ENCODE measurements around the gene EFNB2.

DNA sequence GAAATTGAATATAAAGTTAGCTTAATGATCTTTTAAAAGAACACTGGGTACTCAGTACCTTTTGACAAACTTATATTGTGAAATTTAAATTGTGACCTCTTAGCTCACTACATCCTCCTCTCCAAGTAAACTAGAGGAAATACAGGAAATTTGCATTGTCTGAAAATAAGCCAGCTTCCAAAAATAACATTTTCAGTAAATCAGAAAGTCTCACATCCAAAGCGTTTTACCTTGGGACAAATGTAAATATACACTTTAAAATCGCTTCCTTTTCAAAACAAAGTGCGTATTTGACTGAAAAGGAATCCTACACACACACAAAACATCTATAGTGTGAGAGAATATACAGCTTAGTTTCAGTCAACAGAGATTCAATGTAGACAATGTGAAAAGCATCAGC is 2.1 kb upstream of the EFNB2 start:
- TF ChIP-seq, protein P1, sequence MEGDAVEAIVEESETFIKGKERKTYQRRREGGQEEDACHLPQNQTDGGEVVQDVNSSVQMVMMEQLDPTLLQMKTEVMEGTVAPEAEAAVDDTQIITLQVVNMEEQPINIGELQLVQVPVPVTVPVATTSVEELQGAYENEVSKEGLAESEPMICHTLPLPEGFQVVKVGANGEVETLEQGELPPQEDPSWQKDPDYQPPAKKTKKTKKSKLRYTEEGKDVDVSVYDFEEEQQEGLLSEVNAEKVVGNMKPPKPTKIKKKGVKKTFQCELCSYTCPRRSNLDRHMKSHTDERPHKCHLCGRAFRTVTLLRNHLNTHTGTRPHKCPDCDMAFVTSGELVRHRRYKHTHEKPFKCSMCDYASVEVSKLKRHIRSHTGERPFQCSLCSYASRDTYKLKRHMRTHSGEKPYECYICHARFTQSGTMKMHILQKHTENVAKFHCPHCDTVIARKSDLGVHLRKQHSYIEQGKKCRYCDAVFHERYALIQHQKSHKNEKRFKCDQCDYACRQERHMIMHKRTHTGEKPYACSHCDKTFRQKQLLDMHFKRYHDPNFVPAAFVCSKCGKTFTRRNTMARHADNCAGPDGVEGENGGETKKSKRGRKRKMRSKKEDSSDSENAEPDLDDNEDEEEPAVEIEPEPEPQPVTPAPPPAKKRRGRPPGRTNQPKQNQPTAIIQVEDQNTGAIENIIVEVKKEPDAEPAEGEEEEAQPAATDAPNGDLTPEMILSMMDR (IDR thresholded peaks at IDR 0.05; ENCODE audit: low read depth, low read length) = no peak
- TF ChIP-seq, protein P2, sequence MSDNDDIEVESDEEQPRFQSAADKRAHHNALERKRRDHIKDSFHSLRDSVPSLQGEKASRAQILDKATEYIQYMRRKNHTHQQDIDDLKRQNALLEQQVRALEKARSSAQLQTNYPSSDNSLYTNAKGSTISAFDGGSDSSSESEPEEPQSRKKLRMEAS (IDR thresholded peaks at IDR 0.05; ENCODE audit: low read depth, low read length) = no peak
- no peak for TF ChIP-seq POLR2A (IDR thresholded peaks at IDR 0.05; ENCODE audit: extremely low read depth, insufficient read length)

Measured in NB4 (cell line).